Erythroblast (primary cell): ENCODE results near the gene TPRG1L.

Experiments used
- GATA1 ChIP-seq: IDR thresholded peaks from 2 replicates; pipeline ENCODE4 v1.6.1; 2011; ENCODE audit warnings: low read depth, mild to moderate bottlenecking, control low read depth, low read length, moderate library complexity
- POLR2A ChIP-seq: IDR thresholded peaks from 2 replicates; pipeline ENCODE4 v1.6.1; 2011; ENCODE audit warnings: mild to moderate bottlenecking, low read length

DNA sequence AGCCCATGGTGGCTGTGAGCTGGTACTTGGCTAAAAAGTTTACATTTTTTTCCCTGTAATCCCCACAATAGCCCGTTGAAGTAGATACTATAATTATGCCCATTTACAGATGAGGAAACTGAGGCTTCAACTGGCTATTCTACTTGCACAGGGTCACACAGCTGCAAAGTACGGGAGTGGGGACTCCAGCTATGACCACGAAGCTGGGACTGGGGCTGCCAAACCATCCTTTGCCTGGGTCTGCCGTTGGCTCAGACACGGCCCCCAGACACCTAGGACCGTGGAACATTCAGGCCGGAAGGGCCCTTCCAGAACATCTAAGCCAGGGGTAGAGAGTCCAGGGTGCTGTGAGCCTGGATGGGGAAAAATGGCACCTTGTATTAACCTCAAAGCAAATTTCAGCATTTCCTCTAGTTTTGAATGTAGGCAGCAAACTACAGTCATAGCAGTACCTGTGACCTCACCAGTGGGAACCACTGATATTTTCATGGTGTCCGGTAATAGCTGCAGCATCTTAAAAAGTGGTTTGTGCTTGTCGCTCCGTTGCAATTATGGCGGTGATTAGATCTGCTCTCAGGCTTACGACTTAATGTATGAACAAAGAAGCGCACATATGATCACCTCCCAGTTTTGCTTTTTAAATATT lies 31.8 kb downstream of the TPRG1L start:
- TF ChIP-seq POLR2A = no peak
- no peak for TF ChIP-seq GATA1
